IMR-90 (cell line): ENCODE data around the gene GPRC5C. TPM values are rescaled to one million over a fixed set of nuclear protein-coding genes. Genes with fewer than 3 reads are reported as not detected.

Experiments used
- ATAC-seq: fragments of 200-7000 bp; cut with Tn5 transposase; 2 replicates; pipeline ENCODE4 v1.9.1; 2020; ENCODE audit warnings: low read depth, mild to moderate bottlenecking, moderate library complexity
- BruUV-seq: library from RNA; stranded (reverse); fragments of 400-500 nt; replicated peaks from 2 replicates; lab custom pipeline; 2021; lab: Mats Ljungman, UMichigan
- CTCF ChIA-PET: fragments of 300-600 bp; formaldehyde crosslinking; extraction: SDS; loops from one replicate; lab custom pipeline; 2021; ENCODE audit warnings: antibody characterized with exemption; lab: Yijun Ruan, JAX
- POLR2A ChIA-PET: fragments of 300-600 bp; sonication (Branson Sonifier 250); formaldehyde crosslinking; loops from one replicate; lab custom pipeline; 2022; ENCODE audit warnings: antibody characterized with exemption; ENCODE audit not compliant: unreplicated experiment; lab: Charles Lee
- DNase-seq: peaks from one replicate; pipeline ENCODE4 v3.0.0; 2013
- H2AFZ ChIP-seq: replicated peaks from 2 replicates; pipeline ENCODE3; 2013; ENCODE audit warnings: low read length, mild to moderate bottlenecking; ENCODE audit not compliant: poor library complexity
- H2AK5ac ChIP-seq: 2 replicates; pipeline ENCODE4 v1.6.1; 2013; ENCODE audit warnings: low read depth, low read length, inconsistent platforms
- H2AK9ac ChIP-seq: replicated peaks from 2 replicates; pipeline ENCODE3; 2013; ENCODE audit warnings: mild to moderate bottlenecking, low read depth, low read length, moderate library complexity; ENCODE audit not compliant: poor library complexity
- H2BK120ac ChIP-seq: 2 replicates; pipeline ENCODE4 v1.6.1; 2013; ENCODE audit warnings: low read depth, low read length, inconsistent platforms
- H2BK15ac ChIP-seq: 3 replicates; pipeline ENCODE4 v1.6.1; 2013; ENCODE audit warnings: low read depth, low read length, inconsistent platforms
- H2BK20ac ChIP-seq: 2 replicates; pipeline ENCODE4 v1.6.1; 2013; ENCODE audit warnings: low read depth, mild to moderate bottlenecking, inconsistent platforms, low read length, moderate library complexity
- H2BK5ac ChIP-seq: 2 replicates; pipeline ENCODE4 v1.6.1; 2013; ENCODE audit warnings: mild to moderate bottlenecking, low read depth, low read length, inconsistent platforms; ENCODE audit not compliant: poor library complexity, severe bottlenecking
- H3K14ac ChIP-seq: replicated peaks from 2 replicates; pipeline ENCODE4 v1.6.1; 2013; ENCODE audit warnings: low read depth, low read length, inconsistent platforms
- H3K18ac ChIP-seq: 2 replicates; pipeline ENCODE4 v1.6.1; 2013; ENCODE audit warnings: low read depth, low read length, control low read depth
- H3K23ac ChIP-seq: 2 replicates; pipeline ENCODE4 v1.6.1; 2013; ENCODE audit warnings: low read depth, low read length, inconsistent platforms
- H3K27ac ChIP-seq: 2 replicates; pipeline ENCODE4 v1.5.1; 2013; ENCODE audit warnings: mild to moderate bottlenecking, control low read depth, low read length; ENCODE audit not compliant: insufficient read depth
- H3K27me3 ChIP-seq: 2 replicates; pipeline ENCODE4 v1.6.1; 2013; ENCODE audit warnings: low read length; ENCODE audit not compliant: control insufficient read depth, insufficient read depth
- H3K36me3 ChIP-seq: 2 replicates; pipeline ENCODE4 v1.6.1; 2013; ENCODE audit warnings: low read length, mixed read lengths; ENCODE audit not compliant: control insufficient read depth, insufficient read depth
- H3K4ac ChIP-seq: 2 replicates; pipeline ENCODE4 v1.6.1; 2013; ENCODE audit warnings: low read depth, low read length, inconsistent platforms
- H3K4me1 ChIP-seq: 2 replicates; pipeline ENCODE4 v1.6.1; 2013; ENCODE audit warnings: low read length, mixed read lengths; ENCODE audit not compliant: control insufficient read depth, insufficient read depth
- H3K4me2 ChIP-seq: 2 replicates; pipeline ENCODE4 v1.6.1; 2013; ENCODE audit warnings: low read depth, mild to moderate bottlenecking, control low read depth, low read length, moderate library complexity
- H3K4me3 ChIP-seq: 2 replicates; pipeline ENCODE4 v1.5.1; 2013; ENCODE audit warnings: low read depth, mild to moderate bottlenecking, control low read depth, low read length, moderate library complexity; ENCODE audit not compliant: insufficient read depth
- H3K56ac ChIP-seq: 2 replicates; pipeline ENCODE4 v1.6.1; 2013; ENCODE audit warnings: low read length, inconsistent platforms; ENCODE audit not compliant: insufficient read depth; ENCODE audit errors: extremely low read depth
- H3K79me1 ChIP-seq, 2 experiments: 2 replicates each; pipeline ENCODE4 v1.6.1; 2013; ENCODE audit warnings: low read length in 2 of 2, inconsistent platforms in 1 of 2, low read depth in 1 of 2
- H3K9ac ChIP-seq: 2 replicates; pipeline ENCODE4 v1.6.1; 2013; ENCODE audit warnings: low read depth, low read length, control low read depth
- H3K9me1 ChIP-seq: 2 replicates; pipeline ENCODE4 v1.6.1; 2013; ENCODE audit warnings: low read length, inconsistent platforms; ENCODE audit not compliant: insufficient read depth
- H3K9me3 ChIP-seq: 2 replicates; pipeline ENCODE4 v1.6.1; 2013; ENCODE audit warnings: low read length; ENCODE audit not compliant: control insufficient read depth, insufficient read depth
- H4K20me1 ChIP-seq: 2 replicates; pipeline ENCODE4 v1.6.1; 2013; ENCODE audit warnings: low read length, inconsistent platforms; ENCODE audit not compliant: insufficient read depth
- H4K5ac ChIP-seq: 2 replicates; pipeline ENCODE4 v1.6.1; 2013; ENCODE audit warnings: mild to moderate bottlenecking, low read depth, low read length, control low read depth
- H4K8ac ChIP-seq, 2 experiments: 2 replicates each; pipeline ENCODE4 v1.6.1; 2013; ENCODE audit warnings: low read depth in 2 of 2, low read length in 2 of 2, control low read depth in 1 of 2, inconsistent platforms in 1 of 2
- H4K91ac ChIP-seq: 2 replicates; pipeline ENCODE4 v1.6.1; 2013; ENCODE audit warnings: low read depth, low read length, inconsistent platforms; ENCODE audit not compliant: insufficient read depth
- CHD1 ChIP-seq: IDR thresholded peaks from 2 replicates; pipeline ENCODE4 v1.6.1; 2012; ENCODE audit warnings: low read depth, low read length, improper control_type of control experiment
- CTCF ChIP-seq: conservative IDR thresholded peaks from 2 replicates; pipeline ENCODE4 v1.5.1; 2012; ENCODE audit warnings: mild to moderate bottlenecking, low read depth, low read length, improper control_type of control experiment
- MAFK ChIP-seq: IDR thresholded peaks from 2 replicates; pipeline ENCODE4 v1.6.1; 2012; ENCODE audit warnings: low read depth, low read length, improper control_type of control experiment
- POLR2A ChIP-seq: IDR thresholded peaks from 2 replicates; pipeline ENCODE4 v1.6.1; 2012; ENCODE audit warnings: mild to moderate bottlenecking, low read depth, low read length
- RAD21 ChIP-seq: IDR thresholded peaks from 2 replicates; pipeline ENCODE4 v1.6.1; 2012; ENCODE audit warnings: low read length, improper control_type of control experiment
- RFX5 ChIP-seq: IDR thresholded peaks from 2 replicates; pipeline ENCODE4 v1.8.0; 2012; ENCODE audit warnings: low read depth, mild to moderate bottlenecking, low read length, moderate library complexity
- SMC3 ChIP-seq: fragments of 150-350 bp; IDR thresholded peaks from 2 replicates; pipeline ENCODE4 v1.6.1; 2016; ENCODE audit warnings: low read depth, mild to moderate bottlenecking, antibody characterized with exemption, low read length, moderate library complexity
- USF2 ChIP-seq: fragments of 150-350 bp; IDR thresholded peaks from 2 replicates; pipeline ENCODE4 v1.6.1; 2017; ENCODE audit warnings: mild to moderate bottlenecking, antibody characterized with exemption, low read length, low read depth
- WGBS, 2 experiments: methylation state at CpG; one replicate each; pipeline versions ENCODE4 v1.1.5 to v1.1.7; 2013; ENCODE audit warnings: missing lambda C conversion rate in 2 of 2; ENCODE audit not compliant: insufficient read length in 1 of 2; ENCODE audit errors: extremely low coverage in 2 of 2; 5-methylcytosine and 5-hydroxymethylcytosine counted together
- dilution Hi-C: fragments of 300-500 bp; cut with HindIII; formaldehyde crosslinking; loops from one replicate; pipeline ENCODE4 v1.14.3; 2018; ENCODE audit warnings: low sequenced_read_pairs; ENCODE audit not compliant: unreplicated experiment
- in situ Hi-C: fragments of 300-500 bp; cut with MboI; formaldehyde crosslinking; loops from 3 replicates; pipeline ENCODE4 v1.14.3; 2019; ENCODE audit warnings: low sequenced_read_pairs, inconsistent platforms, mixed read lengths
- intact Hi-C: fragments of 100-400 bp; cut with micrococcal nuclease; formaldehyde crosslinking; loops from 2 replicates; pipeline ENCODE4 v1.10.0; 2022
- polyA plus RNA-seq, 3 experiments: library from polyadenylated mRNA; depleted of rRNA; stranded (reverse); fragments of >200 nt; gene quantifications; 2 replicates each; pipeline ENCODE4 v1.2.3, GENCODE V29; 2012; ENCODE audit warnings: low replicate concordance in 1 of 3
- total RNA-seq: library from RNA; depleted of rRNA; stranded (reverse); fragments of >200 nt; gene quantifications from 2 replicates; pipeline ENCODE4 v1.2.3, GENCODE V29; 2012

Gene GPRC5C
- total and polyA plus RNA-seq, 2 of the 4 experiments (the other 2 are of a cell fraction): not detected

GRCh38 chr17:74464730-74465377 lies 33.0 kb downstream of the GPRC5C start:
- H2AK9ac ChIP-seq: no peak overlapping the region
- no peaks in the 10 kb centered on the region for H3K79me1 ChIP-seq
- H3K4me2 ChIP-seq: no peak overlapping the region
- H3K27ac ChIP-seq: no peak overlapping the region
- TF ChIP-seq SMC3 (no peak), CHD1 (no peak), CTCF (no peak), RAD21 (no peak), USF2 (no peak), MAFK (no peak), RFX5 (no peak), POLR2A (no peak)
- no peaks in the 10 kb centered on the region for H3K4me1 ChIP-seq
- no TSS peak for BruUV-seq
- no peak overlapping the region for H4K8ac ChIP-seq
- H3K18ac ChIP-seq: no peak overlapping the region
- no peak overlapping the region for H3K14ac ChIP-seq
- H3K23ac ChIP-seq: no peak overlapping the region
- no peak overlapping the region for H2BK20ac ChIP-seq
- no peaks in the 10 kb centered on the region for H3K36me3 ChIP-seq
- dilution Hi-C loops (no loop called here), intact Hi-C loops (no loop called here), in situ Hi-C loops (no loop called here)
- H3K27me3 ChIP-seq: no peaks in the 10 kb centered on the region
- no peak overlapping the region for H2AK5ac ChIP-seq
- H2BK15ac ChIP-seq: no peak overlapping the region
- H3K9me1 ChIP-seq: no peaks in the 10 kb centered on the region
- H2AFZ ChIP-seq: no peak overlapping the region
- H3K4me3 ChIP-seq: no peak overlapping the region
- DNase-seq (no peak), ATAC-seq (no peak)
- WGBS, 2 experiments: 92 to 100% methylated on average over 2 to 4 of the region's 7 CpGs
- H3K4ac ChIP-seq: no peak overlapping the region
- POLR2A ChIA-PET: no interaction called here
- no peak overlapping the region for H4K91ac ChIP-seq
- peaks cover 2% of the 10 kb centered on the region; the same call in 1 of the 2 replicates for H3K9me3 ChIP-seq
- no peaks in the 10 kb centered on the region for H4K20me1 ChIP-seq
- no peak overlapping the region for H4K5ac ChIP-seq
- peak overlapping the region; percentile 87 for H2BK5ac ChIP-seq
- CTCF ChIA-PET: no interaction called here
- no peak overlapping the region for H2BK120ac ChIP-seq
- no peak overlapping the region for H3K56ac ChIP-seq
- H3K9ac ChIP-seq: no peak overlapping the region
